HEK293 (cell line): ENCODE results near the gene MLLT3.

Source experiments
- CTCF ChIA-PET: fragments of 350-600 bp; formaldehyde crosslinking; extraction: SDS; loops from one replicate; lab custom pipeline; 2021; ENCODE audit warnings: antibody characterized with exemption; lab: Yijun Ruan, JAX
- POLR2A ChIA-PET: fragments of 300-600 bp; formaldehyde crosslinking; extraction: SDS; loops from one replicate; lab custom pipeline; 2020; ENCODE audit warnings: antibody characterized with exemption, inconsistent platforms; lab: Yijun Ruan, JAX
- H3K27ac ChIP-seq: fragments of 200-500 bp; sonication (Bioruptor generic); 2 replicates; pipeline ENCODE4 v1.5.1; 2014; ENCODE audit warnings: low read depth, low read length, control low read depth, inconsistent platforms; ENCODE audit errors: extremely low read depth
- H3K36me3 ChIP-seq, 2 experiments: fragments of 200-500 bp in 1 of 2; sonication (Bioruptor generic) in 1 of 2; 1 replicate in 1 of 2; 2 replicates in 1 of 2; pipeline ENCODE4 v1.5.1; 2014 to 2017; ENCODE audit warnings: inconsistent platforms in 2 of 2, low read length in 2 of 2; ENCODE audit not compliant: control insufficient read depth in 2 of 2, insufficient read depth in 1 of 2
- H3K4me1 ChIP-seq: fragments of 200-500 bp; sonication (Bioruptor generic); 2 replicates; pipeline ENCODE4 v1.5.1; 2014; ENCODE audit warnings: mild to moderate bottlenecking, low read length, inconsistent platforms; ENCODE audit not compliant: control insufficient read depth, insufficient read depth
- H3K4me3 ChIP-seq: 2 replicates; pipeline ENCODE4 v1.5.1; 2011; ENCODE audit warnings: low read depth, mild to moderate bottlenecking, control low read depth, low read length, moderate library complexity
- H3K9me3 ChIP-seq: fragments of 200-500 bp; sonication (Bioruptor generic); 2 replicates; pipeline ENCODE4 v1.5.1; 2014; ENCODE audit warnings: low read depth, low read length, inconsistent platforms; ENCODE audit not compliant: control insufficient read depth, insufficient read depth
- AEBP2 ChIP-seq: fragments of 450-650 bp; formaldehyde crosslinking; IDR thresholded peaks from 2 replicates; pipeline ENCODE4 v1.5.1; 2016; ENCODE audit warnings: missing biosample characterization, missing genetic modification characterization, borderline replicate concordance
- PRDM6 ChIP-seq: fragments of 450-650 bp; formaldehyde crosslinking; IDR thresholded peaks from 2 replicates; pipeline ENCODE4 v1.5.1; 2017; ENCODE audit warnings: missing biosample characterization, missing genetic modification characterization
- SP3 ChIP-seq: fragments of 450-650 bp; formaldehyde crosslinking; IDR thresholded peaks from 2 replicates; pipeline ENCODE4 v1.5.1; 2016; ENCODE audit warnings: missing biosample characterization, missing genetic modification characterization
- WT1 ChIP-seq: fragments of 450-650 bp; formaldehyde crosslinking; IDR thresholded peaks from 2 replicates; pipeline ENCODE4 v1.5.1; 2016; ENCODE audit warnings: missing biosample characterization, missing genetic modification characterization
- ZNF449 ChIP-seq: fragments of 450-650 bp; formaldehyde crosslinking; IDR thresholded peaks from 2 replicates; pipeline ENCODE4 v1.5.1; 2017; ENCODE audit warnings: missing biosample characterization, mild to moderate bottlenecking, missing genetic modification characterization, moderate library complexity
- ZNF518A ChIP-seq: fragments of 450-650 bp; formaldehyde crosslinking; conservative IDR thresholded peaks from 2 replicates; pipeline ENCODE4 v1.5.1; 2016; ENCODE audit warnings: low read depth, missing biosample characterization, missing genetic modification characterization

MLLT3 gene

GRCh38 chr9:20634895-20635294, 12.6 kb upstream of the MLLT3 start:
- Histone ChIP-seq H3K4me3 (no peak overlapping the region), H3K4me1 (peaks cover 10% of the 10 kb centered on the region; the same call in 1 of the 2 replicates), H3K9me3 (no peaks in the 10 kb centered on the region), H3K27ac (no peak overlapping the region), H3K36me3 (no peaks in the 10 kb centered on the region)
- ChIA-PET CTCF (interaction anchor here (0.6 to 2.1 kb wide), 3 partner anchors 10 to 199 kb away, joined by 3 to 8 read pairs (median 3); no protein-coding TSS in a partner anchor), POLR2A (interaction anchor here (0.8 kb wide), 1 partner anchor 49 kb away, joined by 3 read pairs; the partner anchor contains the start of gene FOCAD)
- TF ChIP-seq WT1: no peak

DNA sequence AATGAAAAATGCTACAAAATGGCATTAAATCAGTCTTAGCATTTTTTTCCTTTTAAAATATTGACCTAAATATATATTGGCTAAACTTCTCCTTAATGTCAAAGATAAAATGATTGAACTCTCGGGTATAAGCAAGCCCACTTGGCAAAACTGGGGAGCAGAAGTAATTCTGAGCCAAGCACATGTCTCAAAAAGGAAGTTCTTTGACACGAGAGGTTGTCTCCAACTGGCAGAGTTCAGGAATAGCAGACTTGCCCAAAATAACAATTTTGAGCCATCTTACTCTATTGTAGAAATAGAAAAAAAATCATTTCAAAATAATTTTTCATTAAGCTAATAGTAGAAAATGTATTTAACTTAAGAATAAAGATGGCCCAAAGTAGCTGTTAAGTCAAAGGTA, 10.4 kb upstream of the MLLT3 start:
- Histone ChIP-seq H3K4me1 (0 out of 2 replicates have a peak, but pooled peaks cover 5% of the 10 kb centered on the region), H3K36me3 (no peaks in the 10 kb centered on the region), H3K4me3 (no peak overlapping the region), H3K9me3 (no peaks in the 10 kb centered on the region), H3K27ac (no peak overlapping the region)
- ChIA-PET POLR2A (interaction anchor here (1.3 kb wide), 1 partner anchor 10 kb away, joined by 5 read pairs; the partner anchor contains the start of gene MLLT3), CTCF (interaction anchor here (0.7 kb wide), 1 partner anchor 106 kb away, joined by 3 read pairs; no protein-coding TSS in a partner anchor)
- no peak for TF ChIP-seq ZNF518A (tag by site-specific recombination)
- TF ChIP-seq ZNF449 (tag by site-specific recombination): no peak

DNA sequence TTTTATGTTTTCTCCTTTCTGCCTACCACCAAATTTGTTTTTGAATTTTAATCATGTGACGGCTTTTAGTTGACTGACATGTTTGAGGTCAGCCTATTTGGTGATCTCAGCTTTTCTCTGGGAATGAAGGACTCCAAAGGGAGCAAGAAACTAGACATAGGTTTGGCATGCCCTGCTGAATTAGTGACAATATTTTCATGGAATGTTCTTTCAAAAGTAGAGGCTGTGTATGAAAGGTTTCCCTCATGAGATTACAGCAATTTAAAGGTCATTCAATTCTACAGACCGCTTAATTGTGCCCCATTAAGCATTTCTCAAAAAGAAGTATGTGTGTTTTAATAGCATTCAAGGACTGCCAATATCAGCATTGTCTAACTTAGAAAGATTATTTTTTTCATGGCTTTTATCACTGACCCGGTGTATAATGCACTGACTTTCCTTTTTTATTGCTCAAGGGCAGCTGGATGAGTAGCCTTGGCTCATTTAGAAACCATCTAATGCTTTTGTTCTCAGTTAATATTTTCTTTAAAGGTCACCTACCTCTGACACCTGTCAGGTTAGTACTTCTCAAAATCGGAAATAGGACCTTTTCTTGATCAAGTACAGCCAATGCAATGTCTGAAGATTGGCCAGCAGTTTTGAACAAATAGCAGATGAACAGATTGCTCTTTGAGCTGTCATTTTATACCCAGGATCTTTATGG, 8.1 kb upstream of the MLLT3 start:
- ChIA-PET CTCF (interaction anchor here (1.9 kb wide), 1 partner anchor 480 kb away, joined by 5 read pairs; no protein-coding TSS in a partner anchor), POLR2A (interaction anchor here (0.7 to 1.5 kb wide), 2 partner anchors 54 to 105 kb away, joined by 3 to 5 read pairs; partner anchors contain the start of gene FOCAD)
- TF ChIP-seq PRDM6 (tag by site-specific recombination): peak; percentile 42; the same call in 1 of the 2 replicates
- TF ChIP-seq AEBP2 (tag by site-specific recombination): no peak
- TF ChIP-seq SP3 (tag by site-specific recombination): no peak
- H3K4me3 ChIP-seq: no peak overlapping the region
- H3K9me3 ChIP-seq: no peaks in the 10 kb centered on the region
- H3K36me3 ChIP-seq: no peaks in the 10 kb centered on the region
- H3K4me1 ChIP-seq: no peaks in the 10 kb centered on the region
- no peak overlapping the region for H3K27ac ChIP-seq
